ENCODE data around the gene FAM110D.

The FAM110D gene

DNA sequence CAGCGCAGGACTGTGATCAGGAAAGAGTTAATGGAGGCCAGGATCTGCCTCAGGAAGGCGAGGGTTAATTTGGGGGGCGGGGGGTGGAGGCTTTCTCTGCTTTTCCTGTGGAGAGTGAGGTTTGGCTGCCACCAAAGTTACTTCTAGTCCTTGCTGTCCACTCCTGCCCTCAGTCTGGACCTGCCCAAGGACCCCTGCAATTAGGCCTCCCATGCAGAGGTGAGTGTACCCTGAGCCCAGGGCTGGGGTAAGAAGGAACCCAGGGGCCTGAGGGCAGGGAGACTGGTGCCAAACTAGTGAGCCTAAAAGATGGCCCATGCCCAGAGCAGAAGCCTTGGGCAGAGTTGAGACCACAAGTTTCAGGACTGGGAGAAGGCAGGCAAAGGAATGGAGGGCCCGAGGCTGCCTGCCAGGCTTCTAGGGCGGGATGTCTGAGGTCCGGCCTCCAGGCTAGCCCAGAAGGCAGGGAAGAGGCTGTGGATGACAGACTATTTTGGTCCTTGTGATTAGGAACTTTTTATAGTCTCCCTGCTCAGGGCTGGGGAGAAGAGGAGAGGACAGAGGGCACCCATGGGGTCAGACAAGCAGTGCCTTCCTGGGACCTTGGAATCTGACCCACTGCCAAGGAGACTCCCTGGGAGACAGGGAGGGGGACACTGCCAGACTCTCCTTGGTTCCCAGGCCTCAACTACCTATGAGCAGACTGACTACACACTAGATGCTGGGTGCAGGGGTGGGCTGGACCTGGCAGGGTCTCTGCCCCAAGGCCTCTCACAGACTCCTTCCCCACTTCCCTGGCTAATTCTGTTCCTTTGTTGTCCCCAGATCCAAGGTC, at the start of gene FAM110D:
TSS of gene FAM110D (plus strand) at position 172 of the 835 bp plus-strand sequence. CDS start 2,213 bp downstream, outside the sequence.
- Mint-ChIP-seq H3K27ac (no peak within 1 kb of the TSS), H3K9me3 (no peaks in the 10 kb centered on the region), H3K36me3 (ENCODE audit: low read depth) (no peaks in the 10 kb centered on the region), H3K27me3 (peaks cover 73% of the 10 kb centered on the region), H3K4me1 (ENCODE audit: low read depth) (peaks cover 15% of the 10 kb centered on the region), H3K4me3 (no peak within 1 kb of the TSS)
- no peak for DNase-seq

DNA sequence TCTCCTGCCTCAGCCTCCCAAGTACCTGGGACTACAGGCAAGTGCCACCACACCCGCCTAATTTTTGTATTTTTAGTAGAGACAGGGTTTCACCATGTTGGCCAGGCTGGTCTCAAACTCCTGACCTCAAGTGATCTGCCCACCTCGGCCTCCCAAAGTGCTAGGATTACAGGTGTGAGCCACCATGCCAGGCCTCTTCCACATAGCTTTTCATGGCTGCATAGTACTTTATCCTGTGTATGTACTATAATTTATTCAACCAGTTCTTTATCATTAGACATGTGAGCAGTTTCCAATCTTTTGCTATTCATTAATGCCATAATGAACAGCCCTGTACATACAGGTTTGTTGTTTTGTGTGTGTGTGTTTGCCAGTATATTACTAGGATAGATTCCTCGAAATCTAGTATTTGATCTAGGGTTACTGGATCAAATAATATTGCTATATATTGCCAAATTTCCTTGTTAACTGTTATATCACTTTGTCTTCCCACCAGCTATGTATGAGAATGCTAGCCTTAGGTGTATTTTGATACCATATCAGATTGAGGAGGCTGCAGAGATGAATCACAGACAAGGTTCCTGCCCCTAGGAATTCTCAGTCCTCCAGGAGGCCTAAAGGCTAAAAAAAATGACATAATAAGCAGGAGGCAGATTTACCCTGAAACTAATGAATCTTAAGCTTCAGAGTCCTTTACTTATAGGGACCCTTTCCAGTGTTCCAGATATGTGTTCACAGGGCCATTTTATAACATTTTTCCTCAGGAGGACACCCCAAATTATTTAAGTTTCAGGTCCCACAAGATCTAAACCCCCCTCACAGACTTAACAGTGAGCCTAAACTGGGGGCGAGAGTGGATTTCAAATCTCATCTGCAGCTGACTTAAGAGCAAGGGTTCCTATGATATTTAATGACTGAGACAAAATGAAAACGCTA, 49.4 kb upstream of the FAM110D start:
- Mint-ChIP-seq H3K4me1 (ENCODE audit: low read depth) (peaks cover 34% of the 10 kb centered on the region), H3K9me3 (no peaks in the 10 kb centered on the region), H3K27me3 (no peaks in the 10 kb centered on the region), H3K36me3 (ENCODE audit: low read depth) (peaks cover 24% of the 10 kb centered on the region), H3K27ac (no peak overlapping the region), H3K4me3 (peak overlapping the region; percentile 84)
- DNase-seq = no peak

DNA sequence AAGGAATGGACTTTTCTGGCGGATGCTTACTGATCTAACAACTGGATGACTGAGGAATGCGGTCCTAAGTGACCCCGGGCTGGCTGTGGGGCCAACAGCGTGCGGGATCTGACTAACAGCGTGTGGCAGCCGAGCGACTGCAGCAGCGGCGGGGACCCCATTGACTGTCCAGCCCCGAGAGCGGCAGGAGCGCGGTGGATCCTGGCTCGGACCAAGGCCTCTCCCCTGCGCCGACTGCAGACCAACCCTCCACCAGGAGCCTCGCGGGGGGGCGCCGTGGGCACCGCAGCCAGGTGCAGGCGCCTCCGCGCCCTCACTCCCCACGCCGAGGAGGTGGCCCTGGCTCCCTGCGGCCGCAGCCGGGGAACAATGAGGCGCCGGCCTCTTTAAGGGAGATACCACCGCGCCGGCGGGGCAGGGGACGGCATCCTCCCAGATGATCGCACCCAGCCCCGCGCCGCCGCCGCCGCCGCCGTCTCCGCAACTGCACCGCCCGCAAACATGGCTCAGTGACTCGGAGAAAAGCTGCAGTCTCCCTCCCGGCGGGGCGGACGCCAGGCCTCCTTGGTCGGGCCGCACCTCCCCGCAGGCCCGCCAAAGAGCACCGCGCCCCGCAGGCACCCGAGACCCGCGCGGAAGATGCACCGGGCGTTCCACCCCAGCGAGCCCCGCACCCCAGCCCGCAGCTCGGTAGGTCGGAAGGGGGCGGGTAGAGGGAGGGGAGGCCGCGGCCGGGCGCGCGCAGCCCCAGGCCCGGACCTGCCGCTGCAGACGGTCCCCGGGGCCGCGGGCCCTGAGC, 47.9 kb upstream of the FAM110D start:
- Mint-ChIP-seq H3K27me3 (no peaks in the 10 kb centered on the region), H3K4me3 (peak overlapping the region; percentile 84), H3K36me3 (ENCODE audit: low read depth) (peaks cover 37% of the 10 kb centered on the region), H3K9me3 (no peaks in the 10 kb centered on the region), H3K4me1 (ENCODE audit: low read depth) (peaks cover 35% of the 10 kb centered on the region), H3K27ac (peak overlapping the region; percentile 90)
- peak; percentile 79 for DNase-seq

DNA sequence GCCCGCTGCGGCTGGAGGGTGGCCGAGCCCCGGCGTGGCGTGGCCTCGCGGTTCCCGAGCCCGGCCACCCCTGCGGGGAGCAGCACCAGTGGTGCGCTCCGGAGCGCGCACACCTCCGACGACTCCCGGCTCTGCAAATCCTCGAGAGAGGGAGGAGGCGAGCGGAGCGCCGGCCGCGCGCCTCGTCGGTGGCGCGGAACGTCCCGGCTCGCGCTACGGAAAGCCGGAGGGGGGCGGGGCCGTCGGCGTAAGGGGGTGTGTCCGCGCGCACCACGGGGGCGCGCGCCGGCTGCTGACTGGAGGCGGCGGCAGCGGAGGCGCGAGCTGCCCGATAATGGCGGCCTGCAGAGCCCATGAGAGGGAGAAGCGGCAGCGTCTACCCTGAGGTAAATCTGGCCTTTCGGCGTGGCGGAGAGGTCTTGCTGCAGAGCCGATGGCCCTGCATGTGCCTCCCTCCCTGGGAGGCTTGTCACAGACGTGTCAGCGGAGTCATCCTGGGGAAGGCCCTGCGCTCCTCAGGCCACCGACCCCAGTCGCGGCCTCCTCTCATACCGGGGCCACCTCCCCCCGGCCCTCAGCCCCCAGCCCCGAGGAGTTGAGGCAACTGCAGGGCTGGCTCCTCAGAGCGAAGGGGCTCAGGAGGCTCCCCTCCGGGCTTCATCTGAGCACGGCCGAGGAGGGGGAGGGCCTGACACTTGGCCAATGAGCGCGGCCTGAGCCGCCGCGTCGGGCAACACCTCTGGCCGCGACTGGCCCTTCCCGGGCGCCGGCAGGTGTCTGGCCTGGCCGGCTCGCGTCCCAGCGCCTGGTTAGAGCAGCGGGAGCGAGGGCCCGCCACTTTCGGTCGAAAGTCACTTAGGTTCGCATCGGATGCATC, 47.1 kb upstream of the FAM110D start, which contains the start of gene PDIK1L:
TSS of gene PDIK1L (plus strand) at position 295 of the 877 bp plus-strand sequence. CDS start 2,485 bp downstream, outside the sequence.
- Mint-ChIP-seq H3K9me3 (no peaks in the 10 kb centered on the region), H3K4me1 (ENCODE audit: low read depth) (peaks cover 35% of the 10 kb centered on the region), H3K27ac (peak within 1 kb of the TSS; percentile 97), H3K27me3 (no peaks in the 10 kb centered on the region), H3K4me3 (peak within 1 kb of the TSS; percentile 95), H3K36me3 (ENCODE audit: low read depth) (peaks cover 42% of the 10 kb centered on the region)
- peak; percentile 98 for DNase-seq

DNA sequence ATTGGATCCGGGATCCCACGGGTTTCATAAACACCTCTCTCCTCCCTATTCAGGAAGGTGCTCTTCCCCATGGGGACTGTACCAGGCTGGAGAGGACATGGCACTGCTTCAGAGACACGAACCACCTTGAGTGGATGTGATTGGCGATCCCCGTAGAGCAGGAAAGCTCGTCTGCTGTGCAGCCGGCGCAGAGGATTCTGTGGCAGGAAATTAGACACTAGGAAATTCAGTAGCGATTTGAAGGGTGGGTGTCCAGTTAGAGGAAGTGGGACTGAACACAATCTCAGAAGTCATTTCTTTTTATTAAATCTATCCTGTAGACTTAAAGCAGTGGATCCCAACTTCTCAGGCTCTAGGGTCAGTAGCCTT, 46.5 kb upstream of the FAM110D start:
- H3K9me3 Mint-ChIP-seq = no peaks in the 10 kb centered on the region
- peak overlapping the region; percentile 95 for H3K4me3 Mint-ChIP-seq
- peaks cover 46% of the 10 kb centered on the region for H3K36me3 Mint-ChIP-seq (ENCODE audit: low read depth)
- no peaks in the 10 kb centered on the region for H3K27me3 Mint-ChIP-seq
- peaks cover 37% of the 10 kb centered on the region for H3K4me1 Mint-ChIP-seq (ENCODE audit: low read depth)
- peak overlapping the region; percentile 93 for H3K27ac Mint-ChIP-seq
- DNase-seq = no peak

DNA sequence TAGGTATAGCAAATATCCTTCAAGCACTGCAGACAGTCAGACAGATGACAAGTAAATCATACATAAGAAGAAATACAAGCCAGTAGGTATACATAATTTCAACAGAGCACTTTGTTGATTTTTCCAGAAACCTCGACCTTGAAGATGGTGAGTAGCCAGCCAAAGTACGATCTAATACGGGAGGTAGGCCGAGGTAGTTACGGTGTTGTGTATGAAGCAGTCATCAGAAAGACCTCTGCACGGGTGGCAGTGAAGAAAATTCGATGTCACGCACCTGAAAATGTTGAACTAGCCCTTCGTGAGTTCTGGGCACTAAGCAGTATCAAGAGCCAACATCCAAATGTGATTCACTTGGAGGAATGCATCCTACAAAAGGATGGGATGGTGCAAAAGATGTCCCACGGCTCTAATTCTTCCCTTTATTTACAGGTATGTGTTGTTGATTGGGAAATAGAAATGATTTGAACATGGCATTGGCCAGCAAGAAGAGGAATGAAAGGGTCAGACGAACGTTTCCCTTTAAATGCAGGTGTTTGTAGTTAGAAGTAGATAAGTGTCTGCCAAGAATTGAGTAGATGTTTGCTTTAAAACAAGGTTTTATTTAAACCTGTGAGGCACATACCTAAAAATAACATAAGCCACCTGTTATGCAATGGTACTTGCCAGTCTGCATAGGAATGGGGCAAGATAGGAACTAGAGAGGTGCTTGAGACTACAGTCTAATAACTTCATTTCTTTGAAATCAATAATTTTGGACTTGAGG, 44.5 kb upstream of the FAM110D start:
- no peak overlapping the region for H3K27ac Mint-ChIP-seq
- no peak overlapping the region for H3K4me3 Mint-ChIP-seq
- no peak for DNase-seq
- H3K36me3 Mint-ChIP-seq (ENCODE audit: low read depth) = peaks cover 65% of the 10 kb centered on the region
- no peaks in the 10 kb centered on the region for H3K9me3 Mint-ChIP-seq
- H3K4me1 Mint-ChIP-seq (ENCODE audit: low read depth) = peaks cover 48% of the 10 kb centered on the region
- H3K27me3 Mint-ChIP-seq = no peaks in the 10 kb centered on the region

DNA sequence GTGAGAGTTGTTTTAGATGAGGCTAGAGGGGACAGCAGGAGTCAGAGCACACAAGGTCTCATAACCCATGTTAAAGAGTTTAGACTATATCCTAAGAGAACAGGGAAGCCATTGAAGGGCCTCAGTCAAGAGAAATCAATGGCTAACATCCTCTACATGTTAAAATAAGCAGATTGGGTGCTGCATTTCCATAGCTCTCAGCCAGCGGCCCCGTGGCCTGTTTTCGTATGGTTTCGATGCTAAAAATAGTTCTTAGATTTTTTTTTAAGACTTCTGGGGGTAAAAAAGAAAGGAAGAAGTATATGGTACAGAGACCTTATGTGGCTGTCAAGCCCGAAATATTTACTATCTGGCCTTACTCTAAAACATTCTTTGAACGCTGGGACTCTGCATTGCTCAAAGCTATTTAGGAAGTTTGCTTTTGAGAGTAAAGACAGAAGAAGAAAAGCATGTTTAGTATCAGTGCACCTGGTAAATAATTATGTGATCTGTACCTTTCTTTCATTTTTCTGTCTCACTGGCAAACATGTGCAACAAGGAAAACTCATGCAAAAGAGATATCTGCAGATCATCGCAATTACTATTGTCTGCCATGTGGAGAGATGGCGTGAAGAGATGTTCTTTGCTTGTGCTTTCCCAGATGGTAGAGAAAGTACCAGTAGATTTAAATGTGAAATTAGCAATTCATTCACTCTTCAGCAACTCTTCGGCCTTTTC, 38.8 kb upstream of the FAM110D start:
- Mint-ChIP-seq H3K4me1 (ENCODE audit: low read depth) (peaks cover 55% of the 10 kb centered on the region), H3K27me3 (no peaks in the 10 kb centered on the region), H3K9me3 (no peaks in the 10 kb centered on the region), H3K36me3 (ENCODE audit: low read depth) (peaks cover 72% of the 10 kb centered on the region), H3K4me3 (no peak overlapping the region), H3K27ac (peak overlapping the region; percentile 63)
- no peak for DNase-seq

DNA sequence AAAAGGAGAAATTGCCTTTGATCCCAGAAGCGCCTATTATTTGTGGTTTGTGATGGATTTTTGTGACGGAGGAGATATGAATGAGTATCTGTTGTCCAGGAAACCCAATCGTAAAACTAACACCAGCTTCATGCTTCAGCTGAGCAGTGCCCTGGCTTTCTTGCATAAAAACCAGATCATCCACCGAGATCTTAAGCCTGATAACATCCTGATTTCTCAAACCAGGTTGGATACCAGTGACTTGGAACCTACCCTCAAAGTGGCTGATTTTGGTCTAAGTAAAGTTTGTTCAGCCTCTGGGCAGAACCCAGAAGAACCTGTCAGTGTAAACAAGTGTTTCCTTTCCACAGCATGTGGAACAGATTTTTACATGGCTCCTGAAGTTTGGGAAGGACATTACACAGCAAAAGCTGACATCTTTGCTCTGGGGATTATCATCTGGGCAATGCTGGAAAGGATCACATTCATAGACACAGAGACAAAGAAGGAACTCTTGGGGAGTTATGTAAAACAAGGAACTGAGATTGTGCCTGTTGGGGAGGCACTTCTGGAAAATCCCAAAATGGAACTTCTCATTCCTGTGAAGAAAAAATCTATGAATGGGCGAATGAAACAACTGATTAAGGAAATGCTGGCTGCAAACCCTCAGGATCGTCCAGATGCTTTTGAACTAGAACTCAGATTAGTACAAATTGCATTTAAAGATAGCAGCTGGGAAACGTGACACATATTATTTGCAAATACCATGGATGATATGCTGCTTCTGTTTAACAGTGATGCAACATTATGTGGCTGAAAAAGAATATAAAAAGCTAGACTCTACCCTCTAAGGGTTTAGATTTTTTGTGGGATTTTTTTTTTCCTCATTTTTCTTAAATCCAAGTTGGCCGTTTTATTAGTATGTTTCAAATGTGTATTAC, 36.8 kb upstream of the FAM110D start:
- peaks cover 72% of the 10 kb centered on the region for H3K4me1 Mint-ChIP-seq (ENCODE audit: low read depth)
- DNase-seq = no peak
- H3K27me3 Mint-ChIP-seq = no peaks in the 10 kb centered on the region
- H3K9me3 Mint-ChIP-seq = no peaks in the 10 kb centered on the region
- peaks cover 58% of the 10 kb centered on the region for H3K36me3 Mint-ChIP-seq (ENCODE audit: low read depth)
- no peak overlapping the region for H3K27ac Mint-ChIP-seq
- no peak overlapping the region for H3K4me3 Mint-ChIP-seq

DNA sequence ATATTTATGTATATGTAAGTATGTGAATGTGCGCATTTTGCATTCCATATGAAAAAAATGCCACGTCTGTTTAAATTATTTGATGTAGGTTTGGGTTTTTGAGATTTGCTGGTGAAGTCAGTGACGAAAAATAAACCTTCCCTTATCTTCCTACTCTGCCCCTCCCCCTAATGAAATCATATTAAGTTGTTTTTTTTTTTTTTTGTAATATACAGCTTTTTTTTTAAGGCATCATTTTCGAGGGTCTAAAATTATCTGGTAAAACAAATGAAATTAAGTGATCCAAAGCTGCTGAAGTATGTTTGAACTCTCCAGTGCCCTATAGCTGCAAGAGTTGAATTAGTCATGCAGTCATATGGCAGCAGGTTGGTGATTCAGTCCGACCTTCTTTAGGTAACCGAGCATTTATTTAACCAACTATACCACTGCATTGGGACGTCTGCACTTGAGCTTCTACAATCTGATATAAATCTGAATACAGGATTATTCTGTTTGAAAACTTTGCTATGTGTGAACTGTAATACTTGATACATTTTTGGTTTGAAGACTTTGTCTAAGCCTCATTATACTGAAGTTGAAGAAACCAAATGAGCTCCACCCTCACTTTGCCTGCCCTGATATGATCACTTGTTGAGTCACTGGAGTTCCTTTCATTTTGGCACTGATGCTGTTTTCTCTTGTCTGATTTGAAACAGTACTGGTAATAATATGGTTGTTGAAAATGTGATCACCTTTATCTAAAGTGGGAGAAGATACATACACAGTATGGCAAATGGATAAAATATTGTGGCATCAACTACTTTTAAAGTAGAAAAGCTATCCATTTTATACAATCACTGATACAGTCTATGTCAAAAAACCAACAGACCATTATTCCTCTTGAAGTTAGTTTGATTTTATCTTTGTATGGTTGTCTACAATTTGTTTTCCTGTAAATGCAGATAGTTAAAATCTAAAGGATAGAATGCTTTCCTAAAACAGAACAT, 35.6 kb upstream of the FAM110D start:
- Mint-ChIP-seq H3K27me3 (no peaks in the 10 kb centered on the region), H3K27ac (peak overlapping the region; percentile 65), H3K4me1 (ENCODE audit: low read depth) (peaks cover 80% of the 10 kb centered on the region), H3K36me3 (ENCODE audit: low read depth) (peaks cover 48% of the 10 kb centered on the region), H3K4me3 (no peak overlapping the region), H3K9me3 (no peaks in the 10 kb centered on the region)
- DNase-seq = no peak

DNA sequence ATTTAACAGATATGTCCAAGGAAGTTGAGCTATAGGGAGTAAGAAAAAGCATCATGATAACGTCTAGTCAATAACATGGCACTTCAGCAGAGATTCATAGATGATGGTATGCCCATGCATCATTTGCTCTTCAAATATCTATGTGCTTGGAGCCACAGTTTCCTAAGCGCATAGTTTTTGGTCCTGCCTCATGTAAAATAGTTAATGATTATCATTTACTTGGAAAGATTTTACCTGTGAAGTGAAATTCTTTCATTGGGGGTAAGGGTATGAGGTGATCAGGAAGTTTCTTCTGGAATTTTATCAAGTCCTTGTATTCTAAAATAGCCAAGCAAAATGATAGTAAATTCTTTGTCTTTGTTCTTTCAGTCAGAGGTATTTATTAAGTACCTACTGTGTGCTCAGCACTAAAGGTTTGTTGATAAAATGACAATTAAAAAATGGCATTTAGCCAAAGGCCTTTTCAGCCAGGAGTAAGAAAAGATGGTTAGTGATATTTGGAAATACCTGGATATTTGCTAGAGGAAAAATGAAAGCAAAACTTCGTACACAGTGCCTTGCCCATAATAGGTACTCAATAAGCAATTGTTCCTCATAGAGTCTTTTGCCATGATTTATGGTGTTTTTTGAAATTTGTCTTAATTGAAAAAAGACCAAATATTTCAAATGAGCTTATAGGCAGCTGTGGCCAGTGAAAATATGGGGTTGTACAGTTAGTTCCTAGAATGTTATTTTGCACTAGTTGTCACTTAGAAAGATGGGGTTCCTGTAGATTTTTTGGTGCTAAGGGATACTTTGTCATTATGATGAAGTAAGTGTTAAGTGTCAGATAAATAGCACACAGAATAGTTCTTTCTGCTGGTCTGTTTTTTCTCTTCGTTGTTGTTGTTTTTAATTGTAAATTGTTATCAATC, 34.2 kb upstream of the FAM110D start:
- H3K27me3 Mint-ChIP-seq = no peaks in the 10 kb centered on the region
- no peak overlapping the region for H3K27ac Mint-ChIP-seq
- H3K36me3 Mint-ChIP-seq (ENCODE audit: low read depth) = peaks cover 34% of the 10 kb centered on the region
- no peak overlapping the region for H3K4me3 Mint-ChIP-seq
- H3K9me3 Mint-ChIP-seq = no peaks in the 10 kb centered on the region
- H3K4me1 Mint-ChIP-seq (ENCODE audit: low read depth) = peaks cover 69% of the 10 kb centered on the region
- DNase-seq = no peak
